Activated T-cell treated with anti-CD3 and anti-CD28 coated beads, Interleukin-2, amount 50 U/mL, for 1 hour (primary cell): ENCODE data around the gene TEAD3.
"Not testable (repeated sequence)": the region's sequence is repeated elsewhere in the genome, so short reads cannot be mapped to it uniquely, and the experiment has no call there.

Experiments
- DNase-seq: peaks from one replicate; pipeline ENCODE4 v3.0.0-alpha.2; 2020

TEAD3 gene

DNA sequence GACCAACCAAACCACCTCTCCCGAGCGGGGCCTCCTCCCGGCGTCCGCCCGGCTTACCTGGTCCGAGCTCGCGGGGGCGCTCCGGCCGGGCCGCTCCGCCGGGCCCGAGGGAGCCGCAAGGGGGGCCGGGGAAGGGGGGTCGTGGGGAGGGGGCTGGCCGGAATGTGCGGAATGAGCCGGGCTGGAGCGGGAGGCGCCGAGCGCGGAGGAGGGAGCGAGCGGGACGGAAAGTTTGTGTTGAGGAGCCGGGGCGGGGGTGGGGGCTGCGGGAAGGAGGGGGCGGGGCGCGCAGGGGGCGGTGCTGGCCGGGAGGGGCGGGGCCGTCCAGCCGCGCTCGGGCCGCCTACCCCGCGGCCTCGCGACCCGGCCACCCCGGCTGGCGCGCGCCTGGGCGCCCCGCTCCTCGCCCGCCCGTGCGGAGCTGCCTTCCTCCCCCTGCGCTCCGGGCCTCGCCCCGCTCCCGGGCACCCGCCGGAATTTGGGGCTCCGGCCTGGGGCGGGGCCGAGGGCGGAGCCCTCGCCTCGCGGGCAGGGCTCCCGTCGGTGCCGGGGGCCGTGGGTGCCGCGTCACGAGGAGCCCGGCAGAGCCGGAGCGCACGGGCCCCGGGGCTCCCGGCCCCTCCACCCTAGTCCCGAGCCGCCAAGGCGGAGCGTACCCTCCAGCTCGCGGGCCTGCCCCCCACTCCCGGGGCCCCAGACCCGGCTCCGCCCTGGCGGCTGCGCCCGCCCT is at the start of gene TEAD3:
TSS of gene TEAD3 (minus strand) at position 239 of the 730 bp plus-strand sequence.
- DNase-seq: peak; percentile 78

DNA sequence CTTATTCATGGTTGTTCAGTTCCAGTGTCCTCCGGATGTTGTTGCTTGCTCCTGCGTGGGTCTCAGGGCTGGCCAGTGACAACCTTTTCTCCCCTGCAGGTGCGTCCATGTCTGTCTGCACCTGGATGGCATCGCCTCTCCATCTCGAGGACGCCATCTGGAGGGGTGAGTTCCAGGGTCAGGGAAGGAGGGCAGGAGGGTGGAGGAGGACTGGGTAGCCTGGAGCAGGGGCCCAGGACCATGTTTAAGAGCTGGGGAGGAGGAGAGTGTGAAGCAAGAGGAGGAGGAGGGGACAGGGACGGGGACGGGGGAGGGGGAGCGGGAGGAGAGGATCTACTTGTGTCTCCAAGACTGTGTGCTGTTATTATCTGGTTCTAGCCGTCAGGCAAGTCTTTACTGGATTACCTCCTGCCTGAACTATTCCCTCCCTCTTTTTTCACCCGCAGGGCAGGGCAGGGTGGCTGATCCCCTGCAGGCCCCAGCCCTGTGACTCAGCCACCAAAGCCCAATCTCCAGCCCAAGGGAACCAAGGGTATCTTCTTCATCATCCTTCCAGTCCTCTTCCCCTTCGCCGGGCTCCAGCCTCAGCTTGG is 48.0 kb upstream of the TEAD3 start:
- DNase-seq: no peak

DNA sequence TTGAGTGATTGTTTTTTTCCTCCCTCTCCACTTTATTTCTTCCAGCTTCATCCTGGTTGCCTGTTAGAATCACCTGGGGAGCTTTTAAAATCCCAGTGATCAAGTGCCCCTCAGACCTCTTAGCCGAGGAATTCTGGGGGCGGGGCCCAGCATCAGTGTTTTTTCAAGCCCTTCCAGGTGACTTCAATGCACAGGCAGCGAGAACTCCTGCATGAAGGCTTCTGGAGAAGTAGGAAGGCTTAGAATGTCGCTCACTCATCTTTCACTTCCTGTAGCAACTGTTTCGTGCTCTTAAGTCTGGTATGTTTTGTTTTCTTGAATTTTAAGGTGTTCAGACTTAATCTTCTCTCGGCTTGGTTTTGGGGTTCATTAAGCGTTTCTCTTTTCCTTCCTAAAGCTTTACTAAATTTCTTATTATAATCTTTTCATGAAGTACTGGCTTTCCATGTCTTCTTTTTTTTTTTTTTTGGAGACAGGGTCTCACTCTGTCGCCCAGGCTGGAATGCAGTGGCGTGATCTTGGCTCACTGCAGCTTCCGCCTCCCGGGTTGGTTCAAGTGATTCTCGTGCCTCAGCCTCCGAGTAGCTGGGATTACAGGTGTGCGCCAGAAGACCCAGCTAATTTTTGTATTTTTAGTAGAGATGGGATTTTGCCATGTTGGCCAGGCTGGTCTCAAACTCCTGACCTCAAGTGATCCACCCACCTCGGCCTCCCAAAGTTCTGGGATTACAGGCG is 46.7 kb upstream of the TEAD3 start:
- DNase-seq: no peak

DNA sequence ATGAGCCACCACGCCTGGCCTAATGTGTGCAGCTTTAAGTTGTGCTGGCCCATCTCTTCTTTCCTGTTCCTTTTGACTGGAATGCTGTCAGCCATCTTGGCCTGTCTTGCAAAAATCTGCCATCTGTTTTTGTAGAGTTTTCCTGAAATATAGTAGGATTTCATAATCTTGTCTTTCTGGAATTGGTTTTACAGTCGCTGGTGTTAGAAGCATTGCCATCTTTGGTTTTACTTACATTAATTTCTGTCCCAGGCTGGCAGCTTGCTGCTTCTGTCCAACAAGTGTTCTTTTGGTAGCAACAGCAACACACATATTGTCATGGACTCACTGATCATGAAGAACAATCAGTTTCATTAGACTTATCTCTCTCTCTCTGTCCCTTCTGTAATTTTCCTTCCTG is 45.0 kb upstream of the TEAD3 start:
- no peak for DNase-seq

DNA sequence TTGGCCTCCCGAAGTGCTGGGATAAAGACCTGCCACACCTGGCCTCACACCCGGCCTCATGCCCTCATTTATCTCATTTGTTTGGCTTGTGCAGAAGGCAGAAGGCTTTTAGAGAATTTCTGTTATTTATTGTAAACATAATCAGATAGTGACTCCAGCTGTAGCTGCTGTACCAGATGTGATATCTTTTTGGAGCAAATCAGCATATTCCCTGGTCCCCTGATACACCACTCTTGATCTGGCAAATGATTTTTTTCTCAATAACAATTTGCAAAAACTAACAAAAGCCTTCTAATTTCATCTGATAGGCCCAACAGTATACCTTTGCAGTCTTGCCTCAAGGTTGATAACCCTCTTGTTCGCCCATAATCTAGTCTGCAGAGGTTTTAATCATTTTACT is 42.3 kb upstream of the TEAD3 start:
- DNase-seq: no peak

DNA sequence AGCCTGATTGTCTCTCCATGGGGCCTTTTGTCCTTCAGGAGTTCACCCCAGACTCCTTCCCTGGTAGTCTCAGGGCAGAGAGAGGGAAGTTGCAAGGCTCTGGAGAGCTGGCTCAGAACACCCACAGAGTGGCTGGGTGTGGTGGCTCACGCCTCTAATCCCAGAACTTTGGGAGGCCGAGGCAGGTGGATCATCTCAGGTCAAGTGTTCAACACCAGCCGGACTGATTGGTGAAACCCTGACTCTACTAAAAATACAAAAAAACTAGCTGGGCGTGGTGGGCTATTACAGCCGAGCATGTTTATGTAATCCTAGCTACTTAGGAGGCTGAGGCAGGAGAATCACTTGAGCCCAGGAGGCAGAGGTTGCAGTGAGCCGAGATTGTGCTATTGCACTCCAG is 39.0 kb upstream of the TEAD3 start:
- not testable (repeated sequence) for DNase-seq

DNA sequence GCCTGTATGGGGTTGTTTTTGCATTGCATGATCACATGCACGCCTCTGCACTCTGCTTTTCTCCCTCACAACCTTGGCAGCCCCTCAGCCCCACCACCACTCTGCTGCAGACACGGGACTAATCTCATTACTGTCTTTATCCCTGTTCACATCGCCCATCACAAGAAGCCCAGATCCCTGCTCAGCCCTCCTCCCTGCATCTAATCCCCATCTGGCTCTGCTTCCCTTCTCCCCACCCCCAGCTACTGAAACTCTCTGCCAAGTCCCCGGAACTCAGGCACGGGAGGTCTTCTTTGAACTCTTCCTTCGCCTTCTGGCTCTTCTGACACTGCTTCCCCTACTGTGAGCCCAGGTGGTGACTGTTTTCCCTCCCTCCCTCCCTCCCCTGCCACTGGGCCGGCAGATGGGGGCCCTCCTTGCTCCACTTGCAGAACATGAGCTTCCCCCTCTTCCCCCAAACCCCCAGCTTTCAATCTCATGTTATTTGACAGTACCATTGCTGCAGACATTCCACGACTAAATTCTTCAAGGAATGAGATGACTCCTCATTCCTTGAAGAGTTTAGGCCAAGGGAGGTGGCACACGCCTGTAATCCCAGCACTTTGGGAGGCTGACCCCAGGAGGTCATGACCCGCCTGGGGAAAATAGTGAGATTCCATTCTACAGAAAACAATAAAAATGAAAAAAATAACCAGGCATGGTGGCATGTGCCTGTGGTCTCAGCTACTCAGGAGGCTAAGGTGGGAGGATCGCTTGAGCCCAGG is 37.7 kb upstream of the TEAD3 start:
- DNase-seq: no peak

DNA sequence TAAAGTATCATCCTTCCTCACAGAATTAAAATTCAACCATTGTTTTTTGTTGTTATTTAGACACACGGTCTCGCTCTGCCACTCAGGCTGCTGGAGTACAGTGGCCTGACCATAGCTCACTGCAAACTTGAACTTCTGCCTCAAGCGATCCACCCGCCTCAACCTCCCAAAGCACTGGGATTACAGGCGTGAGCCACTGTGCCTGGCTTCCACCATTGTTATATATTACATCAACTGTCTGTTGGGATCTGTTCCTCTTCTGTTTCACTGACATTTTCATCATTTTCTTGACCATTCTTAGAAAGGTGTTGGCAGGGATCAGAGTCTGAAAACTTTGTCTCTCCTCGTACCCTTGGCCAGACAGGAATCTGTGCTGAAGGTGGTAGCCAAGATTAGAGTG is 37.1 kb upstream of the TEAD3 start:
- DNase-seq: no peak

DNA sequence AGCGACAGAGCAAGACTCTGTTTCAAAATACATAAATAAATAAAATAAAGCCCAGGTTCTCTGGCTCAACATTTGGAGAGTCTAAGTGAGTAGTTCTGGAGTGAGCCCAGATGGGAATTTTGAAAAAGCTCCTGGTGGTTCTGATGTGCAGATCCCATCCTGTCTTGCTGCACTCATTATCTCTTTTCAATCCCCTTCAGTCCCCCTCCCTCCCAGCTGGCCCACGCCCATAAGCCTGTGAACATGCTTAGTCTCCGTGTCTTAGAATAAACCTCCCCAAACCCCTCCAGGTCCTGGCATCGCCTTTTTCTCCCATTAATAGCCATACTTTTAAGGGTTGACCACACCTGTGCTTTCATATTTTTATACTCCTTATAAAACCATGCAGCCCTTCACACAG is 35.2 kb upstream of the TEAD3 start:
- no peak for DNase-seq

DNA sequence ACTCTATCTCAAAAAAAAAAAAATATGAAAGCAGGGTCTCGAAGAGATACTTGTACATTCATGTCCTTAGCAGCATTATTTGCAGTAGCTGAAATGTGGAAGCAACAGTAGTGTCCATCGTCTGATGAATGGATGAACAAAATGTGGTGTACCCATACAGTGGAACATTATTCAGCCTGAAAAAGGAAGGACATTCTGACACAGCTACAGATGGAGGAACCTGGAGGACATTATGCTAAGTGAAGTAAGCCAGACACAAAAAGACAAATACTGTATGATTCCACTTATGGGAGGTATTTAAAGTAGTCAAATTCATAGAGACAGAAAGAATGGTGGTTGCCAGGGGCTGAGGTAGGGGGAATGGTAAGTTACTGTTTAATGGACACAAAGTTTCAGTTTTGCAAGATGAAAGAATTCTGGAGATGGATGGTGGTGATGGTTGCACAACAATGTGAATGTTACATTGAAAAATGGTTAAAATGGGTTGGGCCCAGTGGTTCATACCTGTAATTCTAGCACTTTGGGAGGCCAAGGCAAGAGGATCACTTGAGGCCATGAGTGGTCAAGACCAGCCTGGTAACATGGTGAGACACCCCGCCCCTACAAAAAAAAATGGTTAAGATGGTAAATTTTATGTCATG is 27.6 kb upstream of the TEAD3 start:
- DNase-seq: no peak

DNA sequence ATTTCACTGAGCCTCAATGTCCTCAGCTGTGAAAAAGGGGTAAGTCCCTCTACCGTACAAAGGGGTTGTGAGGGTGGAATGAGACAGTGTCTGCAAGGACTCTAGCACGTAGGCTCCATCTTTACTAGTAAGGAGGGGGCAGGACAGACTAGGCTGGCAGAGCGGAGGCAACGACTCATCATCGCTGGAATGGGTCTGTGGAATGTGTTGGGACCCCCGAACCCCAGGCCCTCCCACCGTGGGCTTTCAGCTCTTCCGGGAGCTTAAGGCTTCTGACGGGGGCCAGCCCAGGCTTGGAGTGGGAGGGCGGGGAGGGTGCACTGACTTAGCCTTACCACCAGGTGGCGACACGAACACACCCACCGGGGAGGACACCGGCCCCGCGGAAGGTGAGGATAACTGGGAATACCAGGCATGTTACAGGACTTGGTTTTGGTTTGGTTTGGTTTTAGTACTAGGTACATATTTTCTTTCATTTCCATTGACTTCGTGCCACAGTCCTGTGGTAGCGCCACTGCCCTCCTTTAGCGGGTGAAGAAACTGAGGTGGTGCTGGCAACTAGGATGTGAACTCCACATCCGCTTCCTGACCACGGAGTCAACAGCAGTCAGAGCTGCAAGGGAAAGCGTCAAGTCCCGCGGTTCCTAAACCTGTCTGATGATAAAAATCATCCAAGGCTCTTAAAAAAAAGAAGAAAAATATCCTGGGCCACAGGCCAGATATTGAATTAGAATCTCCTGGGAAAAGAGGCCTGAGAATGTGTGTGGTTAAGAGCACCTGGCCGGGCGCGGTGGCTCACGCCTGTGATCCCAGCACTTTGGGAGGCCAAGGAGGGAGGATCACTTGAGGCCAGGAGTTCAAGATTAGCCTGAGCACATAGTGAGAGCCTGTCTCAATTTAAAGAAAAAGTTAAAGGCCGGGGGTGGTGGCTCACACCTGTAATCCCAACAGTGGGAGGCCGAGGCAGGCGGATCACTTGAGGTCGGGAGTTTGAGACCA is 26.1 kb upstream of the TEAD3 start:
- peak; percentile 79 for DNase-seq

DNA sequence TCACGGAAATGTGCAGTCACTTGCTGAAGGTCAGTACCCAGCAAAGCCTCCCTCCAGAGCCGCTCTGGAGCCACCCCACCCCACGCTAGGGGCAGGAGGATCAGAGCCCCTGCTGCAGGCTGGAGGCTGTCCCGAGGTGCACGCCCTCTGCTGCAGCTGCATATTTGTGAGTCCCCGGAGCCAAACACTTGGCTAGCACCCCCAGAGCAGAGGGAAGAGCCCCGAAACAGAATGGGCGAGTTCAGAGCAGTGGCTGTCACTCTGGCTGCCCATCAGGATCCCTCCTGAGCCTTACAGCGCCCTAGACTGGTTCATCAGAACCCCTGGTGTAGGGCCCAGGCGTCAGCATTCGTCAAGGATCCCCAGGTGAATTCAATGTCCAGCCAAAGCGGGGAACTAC is 25.3 kb upstream of the TEAD3 start:
- DNase-seq: no peak

DNA sequence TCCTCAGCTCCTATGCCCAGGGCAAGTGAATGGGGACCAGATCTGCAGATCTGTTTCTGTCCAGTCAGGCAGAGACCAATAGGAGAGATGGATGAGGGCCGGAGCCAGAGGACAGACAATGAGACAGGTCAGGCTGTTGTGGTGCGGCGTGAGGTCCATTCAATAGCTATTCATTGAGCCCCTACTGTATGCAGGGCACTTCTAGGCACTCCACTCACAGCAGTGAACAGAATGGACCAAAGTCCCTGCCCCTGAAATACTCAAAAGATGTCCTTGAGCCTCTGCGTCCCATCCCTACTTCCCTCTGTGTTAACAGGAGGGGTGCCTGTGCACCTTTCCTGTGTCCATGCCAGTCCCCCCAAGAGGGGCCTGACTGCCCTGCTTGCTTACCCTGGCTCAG is 24.4 kb upstream of the TEAD3 start:
- no peak for DNase-seq

DNA sequence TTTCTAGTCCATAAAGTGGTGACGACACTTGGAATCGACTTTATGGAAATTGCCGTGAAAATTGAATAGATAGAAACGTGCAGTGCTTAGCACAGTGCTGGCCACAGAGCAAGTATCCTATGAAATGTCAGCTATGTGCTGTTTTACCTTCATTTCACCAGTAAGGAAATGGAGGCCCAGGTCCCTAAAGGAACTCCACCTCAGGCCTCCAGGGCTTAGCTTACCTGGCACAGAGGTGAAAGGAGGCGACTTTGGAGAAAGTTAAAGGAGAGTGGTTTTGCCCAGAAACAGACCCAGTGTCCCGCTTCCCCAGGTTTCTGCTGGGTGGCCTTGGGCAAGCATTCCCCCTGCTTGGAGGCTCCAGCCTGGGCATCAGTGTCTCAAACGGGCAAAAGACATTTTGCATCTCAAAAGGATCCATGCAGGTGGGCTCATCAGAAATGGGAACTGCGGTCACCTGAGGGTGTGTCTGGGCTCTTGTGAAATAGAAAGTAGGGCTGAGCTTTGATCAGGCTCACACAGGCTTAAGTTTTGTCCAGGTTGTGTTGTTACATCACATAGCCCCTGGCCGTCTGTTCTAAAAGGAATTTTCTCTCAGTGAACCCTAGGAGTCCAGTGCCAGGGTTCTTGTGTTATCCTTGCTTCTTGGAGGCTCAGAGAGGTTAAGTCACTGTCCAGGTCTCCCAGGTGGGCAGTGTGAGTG is 22.6 kb upstream of the TEAD3 start:
- no peak for DNase-seq

DNA sequence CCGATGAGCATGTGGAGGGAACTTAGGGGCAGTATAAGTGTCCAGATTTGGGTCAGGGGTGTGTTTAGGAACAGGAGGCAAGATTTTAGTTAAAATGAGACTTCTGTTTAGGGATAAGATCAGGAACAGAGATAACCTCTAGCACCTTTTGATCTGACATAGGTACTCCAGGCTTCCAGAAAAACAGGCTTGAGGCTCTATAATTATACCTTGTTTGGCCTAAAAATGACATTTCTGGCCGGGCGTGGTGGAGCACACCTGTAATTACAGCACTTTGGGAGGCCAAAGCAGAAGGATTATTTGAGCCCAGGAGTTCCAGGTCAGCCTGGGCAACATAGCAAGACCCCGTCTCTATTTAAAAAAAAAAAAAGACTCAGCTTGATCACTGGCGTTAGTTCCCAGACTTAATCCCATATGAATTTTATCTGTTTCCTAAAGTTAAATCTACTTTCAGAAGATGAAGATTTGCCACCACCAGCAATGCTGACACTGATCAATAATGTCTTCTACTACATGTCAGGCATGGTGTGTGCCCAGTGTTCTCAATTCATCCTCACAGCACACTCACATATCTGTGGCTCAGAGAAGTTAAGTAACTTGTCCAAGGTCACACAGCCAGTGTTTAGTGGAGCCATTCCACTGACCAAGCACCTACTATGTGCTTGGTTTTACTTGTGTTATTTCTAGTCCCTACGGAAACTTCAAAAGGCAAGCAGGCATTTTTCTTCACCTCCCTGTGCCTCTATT is 21.9 kb upstream of the TEAD3 start:
- DNase-seq: no peak

DNA sequence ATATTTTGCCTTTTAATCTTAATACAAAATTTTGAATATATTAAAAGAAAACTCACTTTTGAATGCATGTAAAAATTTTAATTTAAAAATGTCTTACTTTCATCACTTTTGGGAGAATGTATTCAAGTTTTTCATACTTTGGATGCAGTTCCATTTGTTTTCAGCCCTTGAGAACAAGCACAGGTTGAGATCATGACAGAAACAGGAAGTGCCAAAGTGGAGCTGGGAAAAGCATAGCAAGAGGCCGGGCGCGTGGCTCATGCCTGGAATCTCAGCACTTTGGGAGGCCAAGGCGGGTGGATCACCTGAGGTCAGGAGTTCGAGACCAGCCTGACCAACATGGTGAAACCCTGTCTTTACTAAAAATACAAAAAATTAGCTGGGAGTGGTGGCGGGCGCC is 21.1 kb upstream of the TEAD3 start:
- not testable (repeated sequence) for DNase-seq

DNA sequence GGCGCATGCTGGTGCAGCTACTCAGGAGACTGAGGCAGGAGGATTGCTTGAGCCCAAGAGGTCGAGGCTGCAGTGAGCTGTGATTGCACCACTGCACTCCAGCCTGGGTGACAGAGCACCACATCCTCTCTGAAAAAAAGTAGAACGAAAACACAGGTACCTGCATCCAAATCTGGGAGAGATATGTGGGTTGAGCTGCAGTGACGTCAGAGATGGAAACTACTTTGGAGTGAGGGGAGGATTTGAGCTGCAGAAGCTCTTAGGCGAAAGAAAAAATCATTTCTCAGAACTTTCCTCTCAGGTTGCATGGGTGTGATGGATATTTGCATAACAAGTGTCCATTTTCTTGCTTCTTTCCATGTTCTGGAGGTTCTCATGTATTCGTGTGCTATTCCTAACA is 19.8 kb upstream of the TEAD3 start:
- DNase-seq: no peak

DNA sequence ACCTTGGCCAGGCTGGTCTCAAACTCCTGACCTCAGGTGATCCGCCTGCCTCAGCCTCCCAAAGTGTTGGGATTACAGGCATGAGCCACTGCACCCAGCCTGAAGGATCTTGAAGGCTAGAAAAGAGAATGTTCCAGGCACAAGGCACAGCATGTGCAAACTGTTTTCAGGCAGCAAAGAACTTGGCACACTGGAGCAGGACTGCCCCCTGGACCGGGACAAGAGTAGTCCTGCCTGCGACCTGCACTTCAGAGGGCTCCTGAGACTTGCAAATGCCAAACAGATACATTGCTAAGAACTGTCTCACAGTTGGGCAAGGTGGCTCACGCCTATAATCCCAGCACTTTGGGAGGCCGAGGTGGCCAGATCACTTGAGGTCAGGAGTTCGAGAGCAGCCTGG is 19.1 kb upstream of the TEAD3 start:
- not testable (repeated sequence) for DNase-seq

DNA sequence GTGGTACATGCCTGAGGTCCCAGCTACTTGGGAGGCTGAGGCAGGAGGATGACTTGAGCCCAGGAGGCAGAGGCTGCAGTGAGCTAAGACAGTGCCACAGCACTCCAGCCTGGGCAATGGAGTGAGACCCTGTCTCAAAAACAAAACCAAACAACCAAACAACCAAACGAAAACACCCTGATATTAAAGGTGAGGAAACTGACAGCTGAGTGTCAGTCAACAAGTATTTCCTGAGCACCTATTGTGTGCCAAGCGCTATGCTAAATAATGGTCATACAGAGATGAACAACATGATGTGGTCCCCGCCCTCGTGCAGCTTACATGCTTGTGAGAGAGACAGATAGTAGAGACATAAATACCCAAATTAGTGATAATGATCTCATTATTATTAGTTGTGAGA is 17.7 kb upstream of the TEAD3 start:
- DNase-seq: no peak

DNA sequence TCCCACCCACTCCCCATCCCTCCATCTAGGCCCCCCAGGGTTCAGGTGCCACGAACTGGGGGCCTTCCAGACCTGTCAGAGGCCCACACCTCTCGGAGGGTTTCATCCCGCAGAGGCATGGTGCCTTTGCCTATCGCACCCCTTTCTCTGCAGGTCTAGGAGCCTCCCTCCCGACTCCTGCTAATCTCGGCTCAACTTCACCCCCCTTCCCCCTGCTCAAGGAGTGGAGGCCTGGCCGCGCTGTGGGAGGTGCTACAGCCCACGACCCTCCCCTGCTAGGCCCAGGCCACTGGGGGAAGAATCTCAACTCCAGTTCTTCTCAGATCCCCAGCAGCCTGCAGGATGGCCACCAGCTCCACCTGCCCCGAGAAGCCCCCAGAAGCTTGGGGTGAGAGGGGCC is 15.9 kb upstream of the TEAD3 start, which contains the start of gene TULP1:
TSS of gene TULP1 (minus strand) at position 157 of the 400 bp plus-strand sequence. CDS start at position 119, 38 bp downstream.
- no peak for DNase-seq
